Uterus (tissue), 2 donors: ENCODE data around the gene RNF175.

Experiments
- CTCF ChIP-seq, 4 experiments: fragments of 200-600 bp in 2 of 4; fragments of 450-650 bp in 2 of 4; sonication (generic) in 2 of 4; IDR thresholded peaks; one replicate each; pipeline ENCODE4 v1.5.1; 2016 to 2019; ENCODE audit warnings: antibody characterized with exemption in 4 of 4, mild to moderate bottlenecking in 2 of 4, moderate library complexity in 1 of 4
- POLR2A ChIP-seq, 2 donors: fragments of 450-650 bp; IDR thresholded peaks; one replicate each; pipeline ENCODE4 v1.6.1; 2016; ENCODE audit warnings: antibody characterized with exemption in 2 of 2, mild to moderate bottlenecking in 1 of 2, moderate library complexity in 1 of 2

DNA sequence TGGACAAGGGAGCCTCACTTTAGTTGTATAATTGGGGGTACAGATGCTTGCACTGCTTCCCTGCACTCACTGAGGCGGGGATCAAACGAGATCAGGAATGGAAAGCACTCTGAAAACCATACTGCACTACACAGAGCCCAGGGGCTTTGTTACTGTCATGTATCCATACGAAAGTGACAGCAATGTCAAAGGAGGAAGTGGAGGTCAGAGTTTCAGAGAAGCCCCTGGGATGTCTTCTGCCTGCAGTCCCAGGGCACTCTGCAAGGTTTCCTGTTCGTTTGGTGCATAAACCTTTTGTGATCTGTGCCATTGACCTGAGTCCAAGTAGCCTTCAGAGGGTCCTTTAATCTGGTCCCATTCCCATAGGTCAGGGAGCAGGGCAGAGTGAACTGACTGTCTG, 31.2 kb downstream of the RNF175 start:
- no peak for TF ChIP-seq CTCF (IDR thresholded peaks at IDR 0.05)
- no peak for TF ChIP-seq POLR2A (IDR thresholded peaks at IDR 0.05)
